GM23338 (cell line): Measurements from ENCODE around the gene SMCO2. TPM values are rescaled to one million over a fixed set of nuclear protein-coding genes. Genes with fewer than 3 reads are reported as not detected.

Source experiments
- ATAC-seq: fragments of 200-7000 bp; cut with Tn5 transposase; 3 replicates; pipeline ENCODE4 v1.9.1; 2020
- DNase-seq: peaks from one replicate; pipeline ENCODE4 v3.0.0-alpha.2; 2015; ENCODE audit warnings: low spot score
- H2AFZ ChIP-seq: fragments of 200-600 bp; sonication (generic); 2 replicates; pipeline ENCODE4 v1.8.0; 2016; ENCODE audit warnings: antibody characterized with exemption, mild to moderate bottlenecking, moderate library complexity
- H3F3A ChIP-seq: fragments of 200-600 bp; sonication (generic); replicated peaks from 2 replicates; pipeline ENCODE4 v1.8.0; 2017; ENCODE audit warnings: antibody characterized with exemption, mixed run types, low read depth
- H3K27ac ChIP-seq: fragments of 200-600 bp; sonication (generic); 2 replicates; pipeline ENCODE4 v1.6.1; 2016; ENCODE audit warnings: low read depth
- H3K27me3 ChIP-seq: fragments of 200-600 bp; sonication (generic); 2 replicates; pipeline ENCODE4 v1.8.0; 2016; ENCODE audit warnings: mild to moderate bottlenecking, mixed run types, moderate library complexity; ENCODE audit not compliant: insufficient read depth
- H3K36me3 ChIP-seq: fragments of 200-600 bp; sonication (generic); 2 replicates; pipeline ENCODE4 v1.8.0; 2016; ENCODE audit warnings: mild to moderate bottlenecking; ENCODE audit not compliant: insufficient read depth
- H3K4me1 ChIP-seq: fragments of 200-600 bp; sonication (generic); 2 replicates; pipeline ENCODE4 v1.8.0; 2016; ENCODE audit warnings: mild to moderate bottlenecking, moderate library complexity; ENCODE audit not compliant: insufficient read depth
- H3K4me2 ChIP-seq: fragments of 200-600 bp; sonication (generic); 2 replicates; pipeline ENCODE4 v1.7.1; 2017; ENCODE audit warnings: mixed run types
- H3K4me3 ChIP-seq: fragments of 200-600 bp; sonication (generic); 2 replicates; pipeline ENCODE4 v1.6.1; 2016; ENCODE audit warnings: mixed run types
- H3K79me2 ChIP-seq: fragments of 200-600 bp; sonication (generic); replicated peaks from 2 replicates; pipeline ENCODE4 v1.8.0; 2017; ENCODE audit warnings: mild to moderate bottlenecking; ENCODE audit not compliant: insufficient read depth
- H3K9me2 ChIP-seq: fragments of 200-600 bp; sonication (generic); 2 replicates; pipeline ENCODE4 v1.8.0; 2017; ENCODE audit not compliant: insufficient read depth
- H4K20me1 ChIP-seq: fragments of 200-600 bp; sonication (generic); replicated peaks from 2 replicates; pipeline ENCODE4 v1.8.0; 2017; ENCODE audit warnings: mild to moderate bottlenecking; ENCODE audit not compliant: insufficient read depth
- H3K27ac Mint-ChIP-seq: 2 replicates; pipeline ENCODE4 v1.8.0; 2020; ENCODE audit warnings: inconsistent platforms, mild to moderate bottlenecking, moderate library complexity, mixed read lengths
- H3K27me3 Mint-ChIP-seq: 3 replicates; pipeline ENCODE4 v1.8.0; 2022; ENCODE audit warnings: low read depth, mild to moderate bottlenecking, moderate library complexity, mixed read lengths, inconsistent platforms; ENCODE audit not compliant: insufficient read depth, poor library complexity
- H3K36me3 Mint-ChIP-seq: 3 replicates; pipeline ENCODE4 v1.8.0; 2021; ENCODE audit warnings: low read depth, mild to moderate bottlenecking, inconsistent platforms, moderate library complexity, mixed read lengths
- H3K4me1 Mint-ChIP-seq: 3 replicates; pipeline ENCODE4 v1.8.0; 2020; ENCODE audit warnings: mild to moderate bottlenecking, inconsistent platforms, mixed read lengths
- H3K4me3 Mint-ChIP-seq: 3 replicates; pipeline ENCODE4 v1.8.0; 2021; ENCODE audit warnings: moderate library complexity, mild to moderate bottlenecking, inconsistent platforms, mixed read lengths
- H3K9me3 Mint-ChIP-seq: 3 replicates; pipeline ENCODE4 v1.8.0; 2020; ENCODE audit warnings: moderate library complexity, mild to moderate bottlenecking, inconsistent platforms, mixed read lengths
- CREB1 ChIP-seq: fragments of 250-450 bp; sonication (Bioruptor Pico); IDR thresholded peaks from 2 replicates; pipeline ENCODE4 v1.5.0; 2020; ENCODE audit warnings: low read depth, mild to moderate bottlenecking, moderate library complexity
- CTCF ChIP-seq, 2 experiments: fragments of 200-600 bp in 1 of 2; sonication (generic) in 1 of 2; conservative IDR thresholded peaks; 2 replicates each; pipeline versions ENCODE4 v1.5.1 to v1.6.1; 2016 to 2017; ENCODE audit warnings: antibody characterized with exemption in 2 of 2, low read depth in 2 of 2, mild to moderate bottlenecking in 2 of 2, moderate library complexity in 1 of 2
- EZH2 ChIP-seq: fragments of 200-600 bp; sonication (generic); IDR thresholded peaks from one replicate; pipeline ENCODE4 v1.8.0; 2017; ENCODE audit warnings: antibody characterized with exemption, mild to moderate bottlenecking, low read depth; ENCODE audit not compliant: unreplicated experiment
- EZH2phosphoT487 ChIP-seq: fragments of 200-600 bp; sonication (generic); IDR thresholded peaks from one replicate; pipeline ENCODE4 v1.8.1; 2018; ENCODE audit warnings: antibody characterized with exemption; ENCODE audit not compliant: unreplicated experiment
- JUNB ChIP-seq: IDR thresholded peaks from one replicate; pipeline ENCODE4 v1.6.1; 2016; ENCODE audit warnings: antibody characterized with exemption; ENCODE audit not compliant: unreplicated experiment
- NANOG ChIP-seq: IDR thresholded peaks from 2 replicates; pipeline ENCODE4 v1.6.1; 2016; ENCODE audit warnings: antibody characterized with exemption, borderline replicate concordance
- POLR2AphosphoS5 ChIP-seq: IDR thresholded peaks from 2 replicates; pipeline ENCODE4 v1.6.1; 2016; ENCODE audit warnings: antibody characterized with exemption, low read depth
- STAT1 ChIP-seq: IDR thresholded peaks from one replicate; pipeline ENCODE4 v1.6.1; 2016; ENCODE audit warnings: antibody characterized with exemption; ENCODE audit not compliant: unreplicated experiment
- ZNF114 ChIP-seq: fragments of 250-450 bp; sonication (Bioruptor Pico); IDR thresholded peaks from 2 replicates; pipeline ENCODE4 v1.5.0; 2020; ENCODE audit warnings: mild to moderate bottlenecking, moderate library complexity
- ZNF331 ChIP-seq: fragments of 250-450 bp; sonication (Bioruptor Pico); IDR thresholded peaks from 2 replicates; pipeline ENCODE4 v1.5.0; 2020; ENCODE audit warnings: low read depth, mild to moderate bottlenecking, moderate library complexity
- polyA plus RNA-seq: library from polyadenylated mRNA; unstranded; fragments of >200 nt; fragmentation: Nextera tagmentation; extraction: Ambion mirVana; gene quantifications from 2 replicates; pipeline ENCODE4 v1.2.1, GENCODE V29; 2016
- total RNA-seq: library from RNA; depleted of rRNA; stranded (reverse); fragments of >200 nt; shearing (Covaris generic); gene quantifications from 2 replicates; pipeline ENCODE4 v1.2.3, GENCODE V29; 2014
- TF ChIP-seq, protein P1 (sequence below): IDR thresholded peaks from 2 replicates; pipeline ENCODE4 v1.6.1; 2016; ENCODE audit warnings: antibody characterized with exemption
- TF ChIP-seq, protein P2 (sequence below): IDR thresholded peaks from one replicate; pipeline ENCODE4 v1.6.1; 2018; ENCODE audit warnings: antibody characterized with exemption; ENCODE audit not compliant: unreplicated experiment
- TF ChIP-seq, protein P3 (sequence below): fragments of 250-450 bp; sonication (Bioruptor Pico); IDR thresholded peaks from 2 replicates; pipeline ENCODE4 v1.5.0; 2020; ENCODE audit warnings: mild to moderate bottlenecking, moderate library complexity

Gene SMCO2
- total and polyA plus RNA-seq, 2 experiments from 2014 or later, result 0.86 TPM; not detected in 1

- Histone ChIP-seq H3F3A (no peaks in the 10 kb centered on the region), H2AFZ (no peak overlapping the region), H3K4me1 (no peaks in the 10 kb centered on the region), H3K4me2 (no peak overlapping the region), H3K27me3 (no peaks in the 10 kb centered on the region), H3K9me2 (no peaks in the 10 kb centered on the region), H3K36me3 (no peaks in the 10 kb centered on the region), H3K4me3 (no peak overlapping the region), H4K20me1 (no peaks in the 10 kb centered on the region), H3K27ac (no peak overlapping the region), H3K79me2 (no peaks in the 10 kb centered on the region)
- DNase-seq (no peak), ATAC-seq (no peak)
- TF ChIP-seq, protein P1, sequence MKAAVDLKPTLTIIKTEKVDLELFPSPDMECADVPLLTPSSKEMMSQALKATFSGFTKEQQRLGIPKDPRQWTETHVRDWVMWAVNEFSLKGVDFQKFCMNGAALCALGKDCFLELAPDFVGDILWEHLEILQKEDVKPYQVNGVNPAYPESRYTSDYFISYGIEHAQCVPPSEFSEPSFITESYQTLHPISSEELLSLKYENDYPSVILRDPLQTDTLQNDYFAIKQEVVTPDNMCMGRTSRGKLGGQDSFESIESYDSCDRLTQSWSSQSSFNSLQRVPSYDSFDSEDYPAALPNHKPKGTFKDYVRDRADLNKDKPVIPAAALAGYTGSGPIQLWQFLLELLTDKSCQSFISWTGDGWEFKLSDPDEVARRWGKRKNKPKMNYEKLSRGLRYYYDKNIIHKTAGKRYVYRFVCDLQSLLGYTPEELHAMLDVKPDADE, result no peak
- TF ChIP-seq ZNF331 (no peak), STAT1 (no peak), ZNF114 (no peak), JUNB (no peak), NANOG (no peak), CREB1 (CRISPR knock-in tag) (no peak), POLR2AphosphoS5 (no peak), EZH2 (no peak), CTCF (conservative IDR thresholded peaks at IDR 0.05; ENCODE audit: low read depth in 2 of 2) (no peak), EZH2phosphoT487 (no peak)
- TF ChIP-seq, protein P2, sequence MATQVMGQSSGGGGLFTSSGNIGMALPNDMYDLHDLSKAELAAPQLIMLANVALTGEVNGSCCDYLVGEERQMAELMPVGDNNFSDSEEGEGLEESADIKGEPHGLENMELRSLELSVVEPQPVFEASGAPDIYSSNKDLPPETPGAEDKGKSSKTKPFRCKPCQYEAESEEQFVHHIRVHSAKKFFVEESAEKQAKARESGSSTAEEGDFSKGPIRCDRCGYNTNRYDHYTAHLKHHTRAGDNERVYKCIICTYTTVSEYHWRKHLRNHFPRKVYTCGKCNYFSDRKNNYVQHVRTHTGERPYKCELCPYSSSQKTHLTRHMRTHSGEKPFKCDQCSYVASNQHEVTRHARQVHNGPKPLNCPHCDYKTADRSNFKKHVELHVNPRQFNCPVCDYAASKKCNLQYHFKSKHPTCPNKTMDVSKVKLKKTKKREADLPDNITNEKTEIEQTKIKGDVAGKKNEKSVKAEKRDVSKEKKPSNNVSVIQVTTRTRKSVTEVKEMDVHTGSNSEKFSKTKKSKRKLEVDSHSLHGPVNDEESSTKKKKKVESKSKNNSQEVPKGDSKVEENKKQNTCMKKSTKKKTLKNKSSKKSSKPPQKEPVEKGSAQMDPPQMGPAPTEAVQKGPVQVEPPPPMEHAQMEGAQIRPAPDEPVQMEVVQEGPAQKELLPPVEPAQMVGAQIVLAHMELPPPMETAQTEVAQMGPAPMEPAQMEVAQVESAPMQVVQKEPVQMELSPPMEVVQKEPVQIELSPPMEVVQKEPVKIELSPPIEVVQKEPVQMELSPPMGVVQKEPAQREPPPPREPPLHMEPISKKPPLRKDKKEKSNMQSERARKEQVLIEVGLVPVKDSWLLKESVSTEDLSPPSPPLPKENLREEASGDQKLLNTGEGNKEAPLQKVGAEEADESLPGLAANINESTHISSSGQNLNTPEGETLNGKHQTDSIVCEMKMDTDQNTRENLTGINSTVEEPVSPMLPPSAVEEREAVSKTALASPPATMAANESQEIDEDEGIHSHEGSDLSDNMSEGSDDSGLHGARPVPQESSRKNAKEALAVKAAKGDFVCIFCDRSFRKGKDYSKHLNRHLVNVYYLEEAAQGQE, result no peak
- TF ChIP-seq, protein P3, sequence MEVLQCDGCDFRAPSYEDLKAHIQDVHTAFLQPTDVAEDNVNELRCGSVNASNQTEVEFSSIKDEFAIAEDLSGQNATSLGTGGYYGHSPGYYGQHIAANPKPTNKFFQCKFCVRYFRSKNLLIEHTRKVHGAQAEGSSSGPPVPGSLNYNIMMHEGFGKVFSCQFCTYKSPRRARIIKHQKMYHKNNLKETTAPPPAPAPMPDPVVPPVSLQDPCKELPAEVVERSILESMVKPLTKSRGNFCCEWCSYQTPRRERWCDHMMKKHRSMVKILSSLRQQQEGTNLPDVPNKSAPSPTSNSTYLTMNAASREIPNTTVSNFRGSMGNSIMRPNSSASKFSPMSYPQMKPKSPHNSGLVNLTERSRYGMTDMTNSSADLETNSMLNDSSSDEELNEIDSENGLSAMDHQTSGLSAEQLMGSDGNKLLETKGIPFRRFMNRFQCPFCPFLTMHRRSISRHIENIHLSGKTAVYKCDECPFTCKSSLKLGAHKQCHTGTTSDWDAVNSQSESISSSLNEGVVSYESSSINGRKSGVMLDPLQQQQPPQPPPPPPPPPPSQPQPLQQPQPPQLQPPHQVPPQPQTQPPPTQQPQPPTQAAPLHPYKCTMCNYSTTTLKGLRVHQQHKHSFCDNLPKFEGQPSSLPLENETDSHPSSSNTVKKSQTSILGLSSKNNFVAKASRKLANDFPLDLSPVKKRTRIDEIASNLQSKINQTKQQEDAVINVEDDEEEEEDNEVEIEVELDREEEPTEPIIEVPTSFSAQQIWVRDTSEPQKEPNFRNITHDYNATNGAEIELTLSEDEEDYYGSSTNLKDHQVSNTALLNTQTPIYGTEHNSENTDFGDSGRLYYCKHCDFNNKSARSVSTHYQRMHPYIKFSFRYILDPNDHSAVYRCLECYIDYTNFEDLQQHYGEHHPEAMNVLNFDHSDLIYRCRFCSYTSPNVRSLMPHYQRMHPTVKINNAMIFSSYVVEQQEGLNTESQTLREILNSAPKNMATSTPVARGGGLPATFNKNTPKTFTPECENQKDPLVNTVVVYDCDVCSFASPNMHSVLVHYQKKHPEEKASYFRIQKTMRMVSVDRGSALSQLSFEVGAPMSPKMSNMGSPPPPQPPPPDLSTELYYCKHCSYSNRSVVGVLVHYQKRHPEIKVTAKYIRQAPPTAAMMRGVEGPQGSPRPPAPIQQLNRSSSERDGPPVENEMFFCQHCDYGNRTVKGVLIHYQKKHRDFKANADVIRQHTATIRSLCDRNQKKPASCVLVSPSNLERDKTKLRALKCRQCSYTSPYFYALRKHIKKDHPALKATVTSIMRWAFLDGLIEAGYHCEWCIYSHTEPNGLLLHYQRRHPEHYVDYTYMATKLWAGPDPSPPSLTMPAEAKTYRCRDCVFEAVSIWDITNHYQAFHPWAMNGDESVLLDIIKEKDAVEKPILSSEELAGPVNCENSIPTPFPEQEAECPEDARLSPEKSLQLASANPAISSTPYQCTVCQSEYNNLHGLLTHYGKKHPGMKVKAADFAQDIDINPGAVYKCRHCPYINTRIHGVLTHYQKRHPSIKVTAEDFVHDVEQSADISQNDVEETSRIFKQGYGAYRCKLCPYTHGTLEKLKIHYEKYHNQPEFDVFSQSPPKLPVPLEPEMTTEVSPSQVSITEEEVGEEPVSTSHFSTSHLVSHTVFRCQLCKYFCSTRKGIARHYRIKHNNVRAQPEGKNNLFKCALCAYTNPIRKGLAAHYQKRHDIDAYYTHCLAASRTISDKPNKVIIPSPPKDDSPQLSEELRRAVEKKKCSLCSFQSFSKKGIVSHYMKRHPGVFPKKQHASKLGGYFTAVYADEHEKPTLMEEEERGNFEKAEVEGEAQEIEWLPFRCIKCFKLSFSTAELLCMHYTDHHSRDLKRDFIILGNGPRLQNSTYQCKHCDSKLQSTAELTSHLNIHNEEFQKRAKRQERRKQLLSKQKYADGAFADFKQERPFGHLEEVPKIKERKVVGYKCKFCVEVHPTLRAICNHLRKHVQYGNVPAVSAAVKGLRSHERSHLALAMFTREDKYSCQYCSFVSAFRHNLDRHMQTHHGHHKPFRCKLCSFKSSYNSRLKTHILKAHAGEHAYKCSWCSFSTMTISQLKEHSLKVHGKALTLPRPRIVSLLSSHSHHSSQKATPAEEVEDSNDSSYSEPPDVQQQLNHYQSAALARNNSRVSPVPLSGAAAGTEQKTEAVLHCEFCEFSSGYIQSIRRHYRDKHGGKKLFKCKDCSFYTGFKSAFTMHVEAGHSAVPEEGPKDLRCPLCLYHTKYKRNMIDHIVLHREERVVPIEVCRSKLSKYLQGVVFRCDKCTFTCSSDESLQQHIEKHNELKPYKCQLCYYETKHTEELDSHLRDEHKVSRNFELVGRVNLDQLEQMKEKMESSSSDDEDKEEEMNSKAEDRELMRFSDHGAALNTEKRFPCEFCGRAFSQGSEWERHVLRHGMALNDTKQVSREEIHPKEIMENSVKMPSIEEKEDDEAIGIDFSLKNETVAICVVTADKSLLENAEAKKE (CRISPR knock-in tag), result no peak
- H3K27me3 Mint-ChIP-seq, result peaks cover 8% of the 10 kb centered on the region
- H3K4me3 Mint-ChIP-seq, result no peak overlapping the region
- peaks cover 3% of the 10 kb centered on the region; the same call in 2 of the 3 replicates for H3K4me1 Mint-ChIP-seq
- no peak overlapping the region for H3K27ac Mint-ChIP-seq
- H3K9me3 Mint-ChIP-seq, result no peaks in the 10 kb centered on the region
- H3K36me3 Mint-ChIP-seq, result no peaks in the 10 kb centered on the region
Observed at GRCh38 chr12:27513155-27513824, 66.8 kb downstream of the SMCO2 start.
